Effector CD8-positive, alpha-beta T cell (primary cell): ENCODE measurements around the gene GOLGA7B.

ENCODE experiments used
- DNase-seq: peaks from one replicate; lab custom pipeline; 2025; lab: John Stamatoyannopoulos, UW

GOLGA7B gene

DNA sequence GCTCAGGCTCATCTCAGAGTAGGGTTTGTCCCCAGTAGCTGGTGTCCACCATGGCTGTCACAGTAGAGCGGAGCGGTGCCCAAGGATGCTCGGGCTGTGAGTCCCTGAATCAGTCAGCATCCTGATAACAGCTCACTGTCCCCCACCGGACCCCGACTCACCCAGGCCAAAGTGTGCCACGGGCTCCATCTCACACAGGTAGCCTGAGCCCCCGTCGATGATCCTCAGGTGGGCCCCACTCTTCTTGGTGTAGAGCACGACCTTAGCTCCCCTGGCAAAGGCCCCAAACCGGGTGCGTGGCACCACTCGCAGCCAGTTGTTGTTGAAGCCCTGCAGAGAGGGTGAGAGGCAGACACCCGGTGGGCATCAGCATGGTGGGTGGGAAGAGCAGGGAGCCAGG, 45.4 kb downstream of the GOLGA7B start:
- DNase-seq, result no peak

DNA sequence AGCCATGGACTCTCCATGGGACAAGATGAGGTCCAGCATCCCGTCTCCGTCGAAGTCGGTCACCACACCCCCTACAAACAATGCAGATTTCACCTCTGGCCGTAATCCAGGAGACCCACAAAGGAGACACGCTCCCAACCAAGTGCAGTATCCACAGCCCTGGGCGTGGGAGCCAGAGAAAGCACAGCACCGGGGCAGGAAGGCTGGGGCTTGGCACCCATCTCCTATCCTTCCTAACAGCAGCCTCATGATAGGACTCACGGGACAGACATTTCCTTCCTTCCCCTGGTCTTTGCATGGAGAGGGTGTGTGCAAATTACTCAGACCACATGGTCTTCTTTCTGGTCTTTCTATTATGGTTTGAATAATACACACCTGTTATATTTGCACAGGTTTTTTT, 46.3 kb downstream of the GOLGA7B start:
- no peak for DNase-seq

DNA sequence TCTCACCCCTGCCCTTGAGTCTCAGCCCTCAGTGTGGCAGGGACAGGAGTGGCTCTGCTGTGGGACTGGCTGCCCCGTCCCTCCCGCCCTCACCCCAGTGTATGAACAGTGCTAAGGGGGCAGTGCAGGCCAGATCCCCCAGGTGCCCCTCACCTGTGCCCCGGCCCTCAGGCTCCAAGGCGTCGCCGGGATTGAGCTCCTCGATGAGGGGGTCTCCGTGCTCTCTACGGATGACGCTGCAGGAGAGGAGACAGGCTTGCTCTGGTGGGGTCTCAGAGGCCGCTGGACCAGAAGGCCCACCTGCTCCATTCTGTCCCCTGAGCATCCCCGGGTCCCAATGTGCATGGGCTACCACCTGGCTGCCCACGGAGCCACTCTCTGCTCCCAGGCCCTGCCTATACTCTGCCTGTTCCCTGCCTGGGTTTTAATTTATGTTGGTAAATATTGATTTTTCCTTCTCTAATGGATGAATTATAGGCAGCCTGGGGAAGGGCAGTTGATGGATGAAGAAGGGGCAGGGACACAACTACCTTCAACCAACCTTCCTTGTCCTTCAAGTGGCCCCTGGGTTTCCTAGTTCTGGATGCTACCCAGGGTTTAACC, 47.2 kb downstream of the GOLGA7B start:
- DNase-seq, result no peak

DNA sequence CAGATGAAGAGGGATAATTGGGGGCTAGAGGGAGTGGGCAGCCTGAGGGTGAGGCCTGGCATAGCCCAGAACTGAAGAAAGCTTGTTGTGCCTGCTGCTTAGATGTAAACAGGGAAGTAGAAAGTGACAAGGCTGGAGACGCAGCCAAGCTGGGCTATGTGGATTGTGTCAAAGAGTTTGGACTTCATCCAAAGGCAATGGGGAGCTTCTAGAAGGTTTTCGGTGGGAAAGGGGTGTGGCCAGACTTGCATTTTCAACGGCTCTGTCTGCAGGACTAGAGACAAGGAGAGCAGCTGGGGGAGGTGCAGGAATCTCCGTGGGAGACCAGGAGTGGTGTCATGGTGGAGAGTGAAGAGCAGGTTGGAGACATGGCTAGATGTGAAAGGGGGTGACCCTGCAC, 48.8 kb downstream of the GOLGA7B start:
- no peak for DNase-seq

DNA sequence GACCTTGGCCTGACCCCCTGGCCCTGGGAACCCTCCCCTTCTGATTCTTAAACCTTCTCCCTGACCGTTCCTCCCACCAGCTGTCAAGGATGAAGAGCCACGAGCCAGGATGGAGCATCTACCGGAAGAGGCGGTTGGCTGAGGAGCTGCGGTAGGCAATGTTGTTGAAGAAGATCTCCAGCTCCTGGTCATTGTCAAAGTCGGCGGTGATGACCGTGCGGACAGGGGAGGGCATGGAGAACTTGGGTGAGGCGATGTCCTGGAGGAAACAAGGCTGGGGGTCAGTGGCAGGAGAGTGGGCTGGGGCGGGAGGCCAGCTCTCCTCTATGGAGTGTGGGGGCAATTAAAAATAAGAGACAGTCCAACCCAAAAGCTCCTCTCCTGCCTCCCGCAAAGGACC, 51.7 kb downstream of the GOLGA7B start:
- no peak for DNase-seq

DNA sequence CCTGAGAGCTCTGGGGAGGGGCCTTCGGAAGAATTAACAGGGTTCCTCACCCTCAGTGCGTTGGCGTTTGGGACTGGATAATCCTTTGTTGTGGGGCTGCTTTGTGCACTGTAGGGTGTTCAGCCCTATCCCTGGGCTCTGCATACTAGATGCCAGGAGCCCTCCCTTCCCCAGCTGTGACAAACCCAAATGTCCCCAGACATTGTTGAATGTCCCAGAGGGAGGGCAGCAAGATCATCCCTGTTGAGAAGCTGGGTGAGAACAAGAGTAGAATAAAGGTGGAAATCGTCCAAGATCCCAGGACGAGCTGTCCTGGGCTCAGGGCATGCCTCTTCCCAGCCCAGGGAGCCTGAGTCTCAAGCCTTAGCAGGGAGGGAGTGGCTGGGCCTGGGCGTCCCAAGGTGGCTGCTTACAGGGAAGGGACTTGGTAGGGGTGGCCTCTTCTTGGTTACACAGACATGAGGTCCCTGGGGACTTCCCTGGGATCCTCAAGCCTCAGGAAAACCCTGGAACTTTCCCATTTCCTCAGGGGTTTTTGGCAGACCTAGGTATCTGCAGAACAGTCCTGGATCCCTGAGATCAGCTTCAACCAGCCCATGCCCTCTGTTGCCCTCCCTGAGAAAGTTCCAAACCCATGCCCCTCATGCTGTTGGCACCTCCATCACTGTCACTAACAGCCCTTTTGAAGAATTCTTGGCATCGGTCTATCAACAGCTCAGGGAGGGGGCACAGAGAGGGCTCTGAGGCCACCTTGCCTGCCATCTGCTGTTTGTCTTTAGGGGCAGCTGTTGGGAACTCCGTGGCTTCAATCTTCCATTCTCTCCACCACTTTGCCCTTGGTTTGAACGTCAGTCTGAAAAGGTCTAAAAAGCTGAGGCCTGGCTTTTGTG, 53.7 kb downstream of the GOLGA7B start:
- no peak for DNase-seq

DNA sequence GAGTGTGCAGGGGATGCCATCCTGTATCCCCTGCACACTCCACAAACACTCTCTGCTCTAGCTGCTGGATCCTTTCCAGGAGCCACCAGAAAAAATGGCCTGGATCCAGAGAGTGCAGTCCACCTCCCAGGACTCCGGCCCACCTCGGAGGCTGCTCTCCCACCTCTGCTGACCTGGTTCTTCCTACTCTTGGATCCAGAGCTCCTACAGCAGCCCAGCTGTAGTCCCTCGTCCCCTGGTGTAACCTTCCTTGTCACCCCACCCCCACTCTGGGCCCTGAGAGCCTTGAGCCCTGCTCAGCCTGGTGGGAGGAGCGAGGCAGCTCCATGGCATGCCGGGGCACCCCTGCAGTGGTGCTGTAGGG, 54.4 kb downstream of the GOLGA7B start:
- no peak for DNase-seq

DNA sequence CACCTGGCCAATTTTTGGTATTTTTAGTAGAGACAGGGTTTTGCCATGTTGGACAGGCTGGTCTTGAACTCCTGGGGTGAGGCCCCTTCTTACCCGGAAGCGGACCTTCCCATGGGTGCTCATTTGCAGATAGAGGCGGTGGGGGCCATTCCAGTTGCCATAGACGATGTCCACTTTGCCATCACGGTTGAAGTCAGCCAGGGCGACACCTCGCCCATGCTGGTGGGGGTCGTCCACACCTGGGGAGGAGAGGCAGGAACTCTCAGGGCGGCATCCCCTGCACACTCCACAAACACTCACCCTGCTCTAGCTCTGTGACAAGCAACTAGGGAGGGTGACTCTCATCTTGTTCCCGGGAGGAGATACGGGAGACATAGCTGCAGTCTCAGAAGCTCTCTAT, 54.9 kb downstream of the GOLGA7B start:
- DNase-seq, result no peak

DNA sequence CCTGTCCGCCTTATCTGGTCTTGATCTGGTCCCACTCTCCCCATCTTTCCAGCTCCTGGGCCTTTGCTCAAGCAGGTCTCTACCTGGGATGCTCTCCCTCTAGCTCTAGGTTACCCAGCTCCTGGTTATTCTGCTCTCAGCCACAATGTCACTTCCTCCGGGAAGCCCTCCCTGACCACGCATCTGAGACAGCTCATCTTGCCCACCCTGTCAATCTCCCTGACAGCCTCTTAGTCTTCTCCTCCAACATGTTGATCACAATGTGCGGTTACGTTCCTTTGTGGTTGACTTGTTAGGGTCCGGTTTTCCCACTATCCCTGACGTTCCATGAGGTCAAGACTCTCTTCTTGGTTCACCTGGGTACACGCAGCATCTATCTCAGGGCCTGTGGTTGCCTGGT, 55.6 kb downstream of the GOLGA7B start:
- no peak for DNase-seq

DNA sequence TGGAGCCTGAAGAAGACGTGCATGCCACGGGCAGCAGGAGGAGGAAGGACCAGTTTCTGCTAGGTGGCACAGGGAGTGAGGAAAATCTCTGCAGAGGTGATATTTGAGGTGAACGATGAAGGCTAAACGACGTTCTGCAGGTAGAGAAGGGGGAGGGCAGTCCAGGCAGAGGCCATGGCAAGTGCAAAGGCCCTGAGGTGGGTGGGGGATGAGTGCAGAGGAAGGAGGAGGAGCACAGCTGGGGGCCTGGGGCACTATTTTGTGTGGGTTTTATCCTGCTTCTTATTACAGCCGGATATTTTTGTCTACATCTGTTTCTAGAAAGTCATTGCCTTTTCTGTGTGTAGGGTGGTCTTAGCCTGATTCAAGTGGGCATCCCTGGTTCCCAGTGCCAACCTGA, 57.6 kb downstream of the GOLGA7B start:
- no peak for DNase-seq

DNA sequence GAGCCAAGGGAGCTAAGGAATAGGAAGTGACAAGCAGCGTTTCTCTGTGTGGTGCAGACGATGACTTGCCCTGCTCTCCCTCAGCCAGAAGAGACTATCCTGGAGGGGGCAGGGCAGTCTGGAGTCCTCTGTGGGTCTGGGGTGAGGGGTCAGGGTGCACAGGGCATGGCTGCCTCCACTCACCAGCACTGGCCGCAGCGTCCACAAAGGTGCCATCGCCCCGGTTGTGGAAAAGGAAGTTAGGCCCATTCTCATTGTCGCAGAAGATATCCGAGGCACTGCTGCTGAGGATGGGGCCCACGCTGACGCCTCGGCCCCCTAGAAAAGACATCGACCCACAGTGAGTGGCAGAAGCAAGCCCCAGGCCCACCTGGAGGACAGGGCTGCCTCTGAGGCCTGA, 58.2 kb downstream of the GOLGA7B start:
- no peak for DNase-seq

DNA sequence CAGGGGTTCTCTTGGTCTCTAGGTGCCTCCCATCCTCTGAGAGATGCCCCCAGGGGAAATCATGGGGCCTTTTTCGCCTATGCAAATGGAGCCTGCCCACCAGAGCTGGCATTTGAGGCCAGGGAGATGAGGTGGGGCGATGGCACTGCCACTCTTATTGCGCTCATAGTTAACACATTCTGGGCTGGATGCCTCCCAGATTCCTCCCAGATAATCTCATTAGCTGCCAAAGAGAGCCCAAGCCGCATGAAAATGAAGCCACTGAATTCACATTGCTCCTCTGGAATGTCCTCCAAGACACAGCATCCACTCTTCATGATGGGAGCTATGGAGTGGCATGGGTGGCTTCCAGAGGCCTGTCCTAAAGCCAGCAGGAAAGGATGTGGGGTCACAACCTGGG, 61.0 kb downstream of the GOLGA7B start:
- DNase-seq, result no peak

DNA sequence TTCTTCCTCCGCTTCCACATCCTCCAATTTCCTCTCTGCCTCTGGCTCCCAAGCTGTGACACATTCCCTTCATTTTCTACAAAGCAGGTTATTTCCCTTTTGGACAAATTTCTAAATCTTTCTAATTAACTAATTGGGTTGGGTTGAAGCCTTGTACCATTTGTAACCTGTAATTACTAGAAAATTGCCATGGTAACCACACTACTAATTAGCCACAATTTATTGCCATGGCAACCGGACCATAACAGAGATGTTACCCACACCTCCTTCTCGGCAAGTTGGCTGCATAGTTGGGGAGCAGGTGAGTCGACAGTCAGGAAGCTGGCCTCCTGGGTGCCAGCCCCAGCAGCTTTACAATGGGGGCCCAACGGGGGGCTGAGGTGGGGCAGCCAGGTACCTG, 61.6 kb downstream of the GOLGA7B start:
- no peak for DNase-seq

DNA sequence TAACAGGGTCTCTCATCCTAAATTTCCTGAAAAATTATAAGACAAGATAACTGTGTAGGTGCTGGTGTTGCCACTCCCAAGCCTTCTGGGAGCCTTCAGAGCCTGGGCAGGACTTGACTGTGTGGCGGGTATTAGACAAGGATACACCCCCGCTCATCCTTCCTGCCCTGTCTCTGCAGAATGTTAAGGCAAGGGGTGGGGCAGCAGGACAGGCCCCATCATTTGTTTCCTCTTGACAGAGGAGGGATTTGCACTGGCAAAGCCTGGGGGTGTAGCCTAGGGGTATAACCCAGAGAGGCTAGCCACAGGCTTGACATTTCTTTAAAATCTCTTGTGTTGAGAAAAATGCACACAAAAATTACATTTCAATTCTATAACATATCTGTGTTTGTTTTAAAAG, 63.5 kb downstream of the GOLGA7B start:
- no peak for DNase-seq

DNA sequence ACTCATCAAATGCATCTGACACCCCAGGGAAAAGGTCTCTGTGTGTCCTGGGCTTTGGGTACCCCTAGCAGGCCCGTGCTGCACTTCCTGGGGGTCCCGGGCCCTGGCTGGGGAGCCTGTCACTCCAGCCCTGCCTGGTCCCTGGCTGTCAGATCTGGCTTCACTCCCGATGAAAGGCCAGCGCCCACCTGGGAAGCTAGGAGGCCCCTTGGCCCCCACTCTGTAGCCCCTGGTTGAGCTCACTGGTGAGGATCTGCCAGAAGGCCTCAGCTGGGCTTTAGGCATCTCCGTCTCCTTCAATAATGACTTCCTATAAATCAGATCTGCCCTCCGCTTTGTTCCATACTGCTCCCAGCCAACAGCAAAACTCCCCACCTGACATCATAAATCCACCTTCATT, 64.0 kb downstream of the GOLGA7B start:
- DNase-seq, result no peak

DNA sequence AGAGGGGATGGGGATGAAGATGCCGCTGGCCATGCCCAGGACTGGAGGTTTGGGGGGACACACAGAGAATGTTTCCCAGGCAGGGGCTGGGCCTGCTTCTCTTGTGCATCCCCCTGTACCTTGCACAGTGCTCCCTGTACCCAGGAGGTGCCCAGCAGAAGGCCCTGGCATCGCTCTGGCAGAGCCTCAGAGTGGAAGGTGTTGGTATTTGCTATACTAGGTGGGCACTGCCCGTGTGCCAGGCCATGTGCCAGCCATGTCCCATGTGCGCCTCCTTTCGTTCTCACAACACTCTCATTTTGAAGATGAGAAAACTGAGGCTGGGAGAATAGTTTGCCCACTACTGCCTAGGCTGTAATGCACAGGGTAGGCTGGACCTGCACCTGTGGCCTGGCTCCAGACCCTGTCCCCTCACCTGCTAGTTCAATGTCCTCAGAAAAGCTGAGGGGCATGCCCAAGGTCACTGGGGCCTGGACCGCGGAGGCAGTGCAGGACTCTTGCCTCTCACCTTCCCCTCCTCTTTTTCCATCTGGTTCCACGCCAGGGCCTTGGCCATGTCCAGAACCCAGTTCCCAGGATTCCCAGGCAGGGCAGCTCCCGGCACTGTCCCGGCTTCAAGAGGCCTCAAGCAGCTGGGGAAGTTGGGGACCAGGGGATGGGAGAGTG, 64.7 kb downstream of the GOLGA7B start:
- no peak for DNase-seq

DNA sequence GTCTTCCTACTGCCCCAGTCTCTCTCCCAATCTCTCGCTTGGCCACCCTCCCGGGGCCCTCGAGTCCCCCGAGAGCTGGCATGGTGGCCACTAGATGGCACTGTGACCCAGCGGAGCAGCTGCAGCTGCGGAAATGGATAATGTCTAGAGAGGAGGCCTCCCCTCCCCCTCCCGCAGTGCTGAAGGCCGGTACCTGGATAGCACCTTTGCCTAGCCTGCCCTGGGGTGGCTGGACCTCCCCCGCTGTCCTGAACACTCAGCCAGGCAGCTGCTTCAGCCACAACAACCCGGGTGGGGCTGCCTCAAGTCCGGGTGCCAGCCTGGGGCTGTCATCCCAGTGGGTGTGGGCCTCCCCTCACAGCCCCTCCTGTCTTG, 65.2 kb downstream of the GOLGA7B start:
- DNase-seq, result peak; percentile 51

DNA sequence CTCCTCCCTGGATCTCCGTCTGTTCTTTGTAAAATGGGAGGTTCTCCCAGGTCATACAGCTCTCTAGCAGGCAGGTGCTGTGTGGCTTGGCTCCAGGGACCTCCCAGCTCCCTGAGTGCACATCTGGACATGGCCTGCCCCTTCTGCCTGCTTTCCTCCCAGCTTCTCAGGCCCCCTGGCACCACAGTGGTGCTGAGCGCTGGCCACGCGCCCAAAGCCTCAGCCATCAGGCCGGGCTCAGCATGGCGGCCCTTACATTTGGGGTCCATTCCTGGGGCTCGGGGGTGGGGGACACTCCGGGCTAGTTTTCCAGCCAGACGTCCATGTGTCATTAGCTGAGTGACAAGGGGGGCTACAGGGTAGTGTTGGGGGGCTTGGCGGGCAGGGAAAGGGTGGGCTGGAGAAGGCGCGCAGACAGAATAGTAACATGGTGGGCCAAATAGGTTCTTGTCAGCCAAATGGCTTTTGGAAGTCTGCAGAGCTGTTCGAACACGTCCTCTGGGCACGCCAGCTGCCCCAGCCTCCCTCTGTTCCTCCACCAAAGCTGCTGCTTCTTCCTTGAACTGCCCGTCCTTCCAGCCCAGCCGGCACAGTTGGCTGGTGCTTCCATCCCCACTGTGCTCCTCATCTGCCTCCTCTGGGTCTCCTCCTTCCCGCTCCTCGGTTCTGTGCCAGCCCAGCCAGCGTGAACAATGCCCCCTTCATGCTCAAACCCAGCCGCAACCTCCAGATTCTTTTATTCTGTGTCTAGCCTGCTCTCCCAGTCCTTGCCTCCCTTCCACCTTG, 65.9 kb downstream of the GOLGA7B start:
- DNase-seq, result no peak

DNA sequence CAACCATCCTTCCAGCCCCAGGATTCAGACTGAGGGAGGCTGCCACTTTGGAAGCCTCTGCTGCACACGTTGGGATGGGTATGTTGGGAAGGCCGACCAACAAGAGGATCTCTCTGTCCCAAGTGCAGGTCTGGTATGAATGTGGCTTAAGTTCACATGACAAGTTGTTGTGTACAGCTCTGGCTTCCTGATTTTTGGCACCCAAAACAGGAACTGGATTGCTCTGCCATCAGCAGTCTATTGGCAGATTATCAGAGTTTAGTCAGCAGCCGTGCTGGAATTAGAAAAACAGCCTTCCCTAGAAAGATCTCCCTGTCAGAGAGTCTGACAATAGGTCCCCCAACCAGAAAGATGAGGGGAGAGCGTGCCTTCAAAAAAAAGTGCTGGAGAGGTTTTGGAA, 66.9 kb downstream of the GOLGA7B start:
- DNase-seq, result no peak

DNA sequence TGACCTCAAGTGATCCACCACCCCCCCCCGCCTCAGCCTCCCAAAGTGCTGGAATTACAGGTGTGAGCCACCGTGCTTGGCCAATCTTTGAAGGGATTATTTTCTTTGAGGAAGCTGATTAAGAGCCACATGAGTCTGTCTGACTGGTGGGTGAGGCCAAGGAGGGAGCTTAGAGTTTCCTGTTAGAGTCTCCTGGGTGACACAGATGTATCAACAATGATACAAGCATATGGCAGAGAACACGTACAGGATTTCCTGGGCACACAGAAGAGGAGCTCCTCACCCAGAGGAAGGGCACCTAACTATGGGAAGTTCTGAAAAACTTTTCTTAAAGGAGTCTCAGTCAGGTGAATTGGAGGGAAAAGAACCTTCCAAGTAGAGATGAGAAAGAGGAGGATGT, 69.4 kb downstream of the GOLGA7B start:
- no peak for DNase-seq

DNA sequence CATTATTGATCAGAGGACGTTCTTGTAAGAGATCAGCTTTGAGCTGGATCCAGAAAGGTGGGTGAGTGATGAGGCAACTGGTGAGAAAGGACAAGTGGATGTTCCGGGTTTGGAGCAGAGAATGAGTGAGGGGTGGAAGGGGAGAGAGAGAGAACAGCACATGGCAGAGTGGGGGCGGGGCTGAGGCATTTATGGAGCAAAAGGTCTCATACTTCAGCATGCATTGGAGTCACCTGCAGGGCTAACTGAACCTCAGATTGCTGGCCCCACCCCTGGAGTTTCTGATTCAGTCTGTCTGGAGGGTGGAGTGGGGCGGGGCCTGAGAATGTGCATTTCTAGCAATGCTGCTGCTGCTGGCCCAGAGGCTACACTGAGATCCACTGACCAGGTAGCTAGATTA, 71.2 kb downstream of the GOLGA7B start:
- no peak for DNase-seq
